Kidney (tissue), 14 donors: ENCODE results near the gene AGXT. TPM values are rescaled to one million over a fixed set of nuclear protein-coding genes. Genes with fewer than 3 reads are reported as not detected.
A peak's percentile ranks its signal among the peaks of the same experiment; 100 is the strongest.

Experiments
- DNase-seq, 5 donors: peaks; one replicate each; pipeline ENCODE4 v3.0.0-alpha.2; 2013 to 2020
- FAIRE-seq: peaks from 2 replicates; lab custom pipeline; 2012; peaks lifted over from hg19 to GRCh38; lab: Jason Lieb, UNC
- H3K27ac ChIP-seq, 2 donors: one replicate each; pipeline ENCODE4 v1.7.0; 2013; ENCODE audit warnings: low read depth in 2 of 2, low read length in 2 of 2, inconsistent platforms in 1 of 2
- H3K27me3 ChIP-seq: one replicate; pipeline ENCODE4 v1.7.1; 2013; ENCODE audit warnings: low read length, inconsistent platforms; ENCODE audit not compliant: control insufficient read depth, insufficient read depth
- H3K36me3 ChIP-seq, 3 donors: one replicate each; pipeline versions ENCODE4 v1.7.0 to v1.7.1; 2013; ENCODE audit warnings: low read length in 3 of 3, control low read depth in 1 of 3, inconsistent platforms in 1 of 3; ENCODE audit not compliant: insufficient read depth in 3 of 3, control insufficient read depth in 2 of 3
- H3K4me1 ChIP-seq, 3 donors: one replicate each; pipeline versions ENCODE4 v1.7.0 to v1.7.1; 2013; ENCODE audit warnings: low read length in 3 of 3, inconsistent platforms in 1 of 3, low read depth in 1 of 3; ENCODE audit not compliant: control insufficient read depth in 2 of 3, insufficient read depth in 2 of 3
- H3K4me3 ChIP-seq, 3 donors: one replicate each; pipeline versions ENCODE4 v1.7.0 to v1.8.1; 2013; ENCODE audit warnings: low read length in 3 of 3, control low read depth in 1 of 3, inconsistent platforms in 1 of 3
- H3K9ac ChIP-seq, 3 donors: one replicate each; pipeline versions ENCODE4 v1.7.0 to v1.7.1; 2013; ENCODE audit warnings: low read length in 3 of 3, control low read depth in 1 of 3, inconsistent platforms in 1 of 3
- H3K9me3 ChIP-seq, 3 donors: one replicate each; pipeline versions ENCODE4 v1.7.0 to v1.7.1; 2013; ENCODE audit warnings: low read length in 3 of 3, control low read depth in 1 of 3, inconsistent platforms in 1 of 3; ENCODE audit not compliant: control insufficient read depth in 2 of 3, insufficient read depth in 1 of 3
- CTCF ChIP-seq: IDR thresholded peaks from 3 replicates; pipeline ENCODE4 v1.5.1; 2012; ENCODE audit warnings: mild to moderate bottlenecking, moderate library complexity, borderline replicate concordance; ENCODE audit not compliant: insufficient read depth; ENCODE audit errors: extremely low read depth
- intact Hi-C: fragments of 100-400 bp; cut with DNase I; formaldehyde crosslinking; loops from one replicate; pipeline ENCODE4 v1.11.1; 2022
- polyA plus RNA-seq: library from polyadenylated mRNA; stranded (reverse); fragments of 350-450 nt; fragmentation: Illumina TruSeq; extraction: RNeasy Lipid Tissue Mini Kit (QIAGEN cat#74804); gene quantifications from one replicate; pipeline ENCODE4 v1.2.3, GENCODE V29; 2014; ENCODE audit warnings: low read depth, low replicate concordance; ENCODE audit not compliant: insufficient read depth
- total RNA-seq: library from RNA; stranded (reverse); fragmentation: NEBNext Ultra II Directional; extraction: Animal tissue kit (Norgen Biotek cat#: 25700); gene quantifications from one replicate; pipeline ENCODE4 v1.2.1, GENCODE V29; 2021
- donor health status: control.
- donor health status: control.
- donor health status: control.
- donor health status: control.
- donor health status: control.
- donor health status: DM: yes; HTN: yes; CAD: no.
- donor health status: Normal renal cell carcinoma (clear cell type).

Gene AGXT
- total and polyA plus RNA-seq, 2 donors from 2014 or later, result 0.09 to 12.5 TPM

GRCh38 chr2:240916571-240917008 lies 48.0 kb downstream of the AGXT start:
- Histone ChIP-seq H3K4me3 (no peak overlapping the region), H3K36me3 (no peaks in the 10 kb centered on the region), H3K27ac (no peak overlapping the region), H3K27me3 (no peaks in the 10 kb centered on the region), H3K9me3 (no peaks in the 10 kb centered on the region), H3K4me1 (peaks cover 0 to 9% (median 7%) of the 10 kb centered on the region in 3 donors), H3K9ac (no peak overlapping the region)
- TF ChIP-seq CTCF, result no peak
- FAIRE-seq (no peak), DNase-seq (peak; percentile 76 to 97 (median 83))
- intact Hi-C loops, result no loop called here

GRCh38 chr2:240917009-240917683 lies 48.5 kb downstream of the AGXT start:
- no peaks in the 10 kb centered on the region for H3K27me3 ChIP-seq
- H3K4me3 ChIP-seq, result no peak overlapping the region
- intact Hi-C loops, result no loop called here
- peaks cover 0 to 9% (median 7%) of the 10 kb centered on the region in 3 donors for H3K4me1 ChIP-seq
- no peak for TF ChIP-seq CTCF
- no peak overlapping the region for H3K27ac ChIP-seq
- no peaks in the 10 kb centered on the region for H3K9me3 ChIP-seq
- no peaks in the 10 kb centered on the region for H3K36me3 ChIP-seq
- FAIRE-seq, result no peak
- no peak overlapping the region for H3K9ac ChIP-seq
- DNase-seq, result peak in 2 of 5 donors; percentile 54 to 73

- Histone ChIP-seq H3K4me1 (peaks cover 0 to 9% (median 2%) of the 10 kb centered on the region in 3 donors), H3K9me3 (no peaks in the 10 kb centered on the region), H3K36me3 (no peaks in the 10 kb centered on the region), H3K4me3 (no peak overlapping the region), H3K27me3 (no peaks in the 10 kb centered on the region), H3K27ac (no peak overlapping the region), H3K9ac (no peak overlapping the region)
- intact Hi-C loops, result no loop called here
- FAIRE-seq, result no peak
- DNase-seq, result peak in 2 of 5 donors; percentile 33 to 80
- TF ChIP-seq CTCF, result no peak
Observed at GRCh38 chr2:240917684-240918257, 49.1 kb downstream of the AGXT start.
